GM11168 (cell line): ENCODE data around the gene EEF1A1.
"Not testable (repeated sequence)": the region's sequence is repeated elsewhere in the genome, so short reads cannot be mapped to it uniquely, and the experiment has no call there.

Experiments
- in situ Hi-C: fragments of 300-500 bp; cut with MboI; formaldehyde crosslinking; loops from one replicate; pipeline ENCODE4 v1.12.0; 2022; ENCODE audit warnings: low sequenced_read_pairs; ENCODE audit not compliant: unreplicated experiment

Gene EEF1A1

DNA sequence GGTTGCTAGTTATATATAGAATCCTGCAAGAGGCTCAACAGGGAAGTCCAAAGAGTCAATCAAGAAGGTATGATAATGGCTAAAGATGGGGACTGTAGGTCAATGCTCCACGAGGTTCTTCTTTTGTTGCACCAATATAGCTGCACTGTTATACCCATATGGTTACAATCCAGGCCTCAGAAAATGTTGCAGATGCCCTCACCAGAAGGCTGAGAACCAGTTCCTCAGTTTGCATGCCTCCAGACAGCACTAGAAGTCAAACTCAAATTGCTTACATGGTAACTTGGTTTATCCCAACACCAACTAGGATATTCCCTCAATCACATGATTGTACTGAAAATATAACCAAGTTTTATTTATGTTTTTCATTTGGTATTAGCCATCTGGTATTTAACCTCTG, 12.1 kb downstream of the EEF1A1 start:
- in situ Hi-C loops: no loop called here

DNA sequence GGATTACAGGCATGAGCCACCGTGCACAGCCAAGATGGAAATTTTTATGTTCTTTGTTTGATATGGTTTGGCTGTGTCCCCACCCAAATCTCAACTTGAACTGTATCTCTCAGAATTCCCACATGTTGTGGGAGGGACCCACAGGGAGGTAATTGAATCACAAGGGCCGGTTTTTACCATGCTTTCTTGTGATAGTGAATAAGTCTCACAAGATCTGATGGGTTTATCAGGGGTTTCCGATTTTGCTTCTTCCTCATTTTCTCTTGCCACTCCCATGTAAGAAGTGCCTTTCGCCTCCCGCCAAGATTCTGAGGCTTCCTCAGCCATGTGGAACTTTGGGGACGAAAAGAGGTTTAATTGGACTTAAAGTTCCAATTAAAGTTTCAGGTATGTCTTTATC, 14.6 kb downstream of the EEF1A1 start:
- in situ Hi-C loops: no loop called here

- in situ Hi-C loops: not testable (repeated sequence)
These were observed 15.1 kb downstream of the EEF1A1 start for GRCh38 chr6:73505705-73506104.

- in situ Hi-C loops: no loop called here
These were observed 15.7 kb downstream of the EEF1A1 start for GRCh38 chr6:73505142-73505541.

DNA sequence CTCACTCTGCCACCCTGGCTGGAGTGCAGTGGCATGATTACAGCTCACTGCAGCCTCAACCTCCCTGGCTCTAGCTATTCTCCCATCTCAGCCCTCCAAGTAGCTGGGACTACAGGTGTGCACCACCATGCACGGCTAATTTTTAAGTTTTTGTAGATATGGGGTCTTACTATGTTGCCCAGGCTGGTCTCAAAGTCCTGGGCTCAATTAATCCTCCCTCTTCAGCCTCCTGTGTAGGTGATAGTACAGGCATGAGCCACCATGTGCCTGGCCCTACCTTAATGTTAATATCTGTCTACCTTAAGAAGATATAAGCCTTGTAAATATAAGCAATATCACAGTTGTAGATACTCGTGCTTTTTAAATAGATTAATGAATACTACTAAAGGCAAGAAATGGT, 16.7 kb downstream of the EEF1A1 start:
- in situ Hi-C loops: no loop called here

GRCh38 chr6:73503027-73503772, 17.6 kb downstream of the EEF1A1 start:
- in situ Hi-C loops: no loop called here

- in situ Hi-C loops: no loop called here
These were observed 22.9 kb downstream of the EEF1A1 start for GRCh38 chr6:73497915-73498314.

- in situ Hi-C loops: no loop called here
These were observed 29.5 kb downstream of the EEF1A1 start for GRCh38 chr6:73491377-73491776.

DNA sequence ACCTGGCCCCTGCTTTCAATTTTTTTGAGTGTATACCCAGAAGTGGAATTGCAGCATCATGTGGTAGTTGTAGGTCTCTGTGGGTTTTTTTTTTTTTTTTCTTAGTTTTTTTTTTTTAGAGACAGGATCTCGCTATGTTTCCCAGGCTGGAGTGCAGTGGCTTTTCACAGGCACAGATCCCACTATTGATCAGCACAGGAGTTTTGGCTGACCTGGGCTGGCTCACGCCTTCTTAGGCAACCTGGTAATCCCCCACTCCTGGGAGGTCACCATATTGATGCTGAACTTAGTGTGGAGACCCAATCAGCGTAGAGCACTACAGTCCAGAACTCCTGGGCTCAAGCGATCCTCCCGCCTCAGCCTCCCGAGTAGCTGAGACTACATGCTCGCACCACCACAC, 33.4 kb downstream of the EEF1A1 start:
- in situ Hi-C loops: no loop called here

GRCh38 chr6:73484438-73484837, 36.4 kb downstream of the EEF1A1 start:
- in situ Hi-C loops: no loop called here

GRCh38 chr6:73481969-73482368, 38.9 kb downstream of the EEF1A1 start:
- in situ Hi-C loops: no loop called here

DNA sequence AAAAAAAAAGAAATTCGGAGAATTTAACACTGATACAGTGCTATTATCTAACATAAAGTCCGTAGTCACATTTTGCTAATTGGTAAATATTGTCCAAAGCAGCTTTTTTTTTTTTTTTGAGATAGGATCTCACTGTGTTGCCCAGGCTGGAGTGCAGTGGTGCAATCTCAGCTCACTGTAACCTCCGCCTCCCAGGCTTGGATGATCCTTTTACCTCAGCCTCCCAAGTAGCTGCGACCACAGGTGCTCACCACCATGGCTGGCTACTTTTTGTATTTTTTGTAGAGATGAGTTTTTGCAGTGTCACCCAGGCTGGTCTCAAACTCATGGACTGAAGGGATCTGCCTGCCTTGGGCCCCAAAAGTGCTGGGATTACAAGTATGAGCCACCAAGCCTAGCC, 43.4 kb downstream of the EEF1A1 start:
- in situ Hi-C loops: no loop called here

DNA sequence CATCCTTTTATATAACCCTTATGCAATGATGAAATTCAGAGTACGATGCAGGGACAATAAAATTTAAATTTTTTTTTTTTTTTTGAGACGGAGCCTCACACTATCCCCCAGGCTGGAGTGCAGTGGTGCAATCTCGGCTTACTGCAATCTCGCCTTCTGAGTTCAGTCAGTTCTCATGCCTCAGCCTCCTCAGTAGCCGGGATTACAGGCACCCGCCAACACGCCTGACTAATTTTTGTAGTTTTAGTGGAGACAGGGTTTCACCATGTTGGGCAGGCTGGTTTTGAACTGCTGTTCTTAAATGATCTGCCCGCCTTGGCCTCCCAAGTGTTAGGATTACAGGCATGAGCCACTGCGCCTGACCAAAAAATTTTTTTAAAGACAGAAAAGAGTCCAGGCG, 44.1 kb downstream of the EEF1A1 start:
- in situ Hi-C loops: no loop called here

- in situ Hi-C loops: no loop called here
These were observed 49.0 kb downstream of the EEF1A1 start for GRCh38 chr6:73471686-73472290.
